GM10847 (cell line): ENCODE data around the gene COL23A1.

ENCODE experiments used
- POLR2A ChIP-seq: IDR thresholded peaks from 2 replicates; pipeline ENCODE4 v1.6.1; 2011; ENCODE audit not compliant: insufficient read length; ENCODE audit errors: extremely low read depth

Gene COL23A1

GRCh38 chr5:178267245-178267644, 322.9 kb downstream of the COL23A1 start:
- TF ChIP-seq POLR2A: no peak

- no peak for TF ChIP-seq POLR2A
Measured at GRCh38 chr5:178266581-178266980, 323.6 kb downstream of the COL23A1 start.

GRCh38 chr5:178265746-178266145, 324.4 kb downstream of the COL23A1 start:
- TF ChIP-seq POLR2A: no peak

DNA sequence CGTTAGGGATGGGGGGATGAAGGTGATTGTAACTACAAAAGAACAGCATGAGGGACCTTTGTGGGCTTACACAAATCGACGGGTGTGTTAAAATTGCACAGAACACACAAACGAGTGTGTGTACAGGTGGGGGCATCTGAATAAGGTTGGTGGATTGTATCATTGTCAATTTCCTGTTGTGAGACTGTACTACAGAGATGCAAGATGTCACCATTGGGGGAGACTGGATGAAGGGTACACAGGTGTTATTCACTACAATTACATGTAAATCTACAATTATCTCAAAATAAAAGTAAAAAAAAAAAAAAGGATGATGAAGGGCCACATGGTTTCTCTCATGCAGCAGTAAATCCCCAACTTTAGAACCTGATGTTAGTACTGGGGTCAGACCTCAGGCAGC, 326.1 kb downstream of the COL23A1 start:
- no peak for TF ChIP-seq POLR2A

DNA sequence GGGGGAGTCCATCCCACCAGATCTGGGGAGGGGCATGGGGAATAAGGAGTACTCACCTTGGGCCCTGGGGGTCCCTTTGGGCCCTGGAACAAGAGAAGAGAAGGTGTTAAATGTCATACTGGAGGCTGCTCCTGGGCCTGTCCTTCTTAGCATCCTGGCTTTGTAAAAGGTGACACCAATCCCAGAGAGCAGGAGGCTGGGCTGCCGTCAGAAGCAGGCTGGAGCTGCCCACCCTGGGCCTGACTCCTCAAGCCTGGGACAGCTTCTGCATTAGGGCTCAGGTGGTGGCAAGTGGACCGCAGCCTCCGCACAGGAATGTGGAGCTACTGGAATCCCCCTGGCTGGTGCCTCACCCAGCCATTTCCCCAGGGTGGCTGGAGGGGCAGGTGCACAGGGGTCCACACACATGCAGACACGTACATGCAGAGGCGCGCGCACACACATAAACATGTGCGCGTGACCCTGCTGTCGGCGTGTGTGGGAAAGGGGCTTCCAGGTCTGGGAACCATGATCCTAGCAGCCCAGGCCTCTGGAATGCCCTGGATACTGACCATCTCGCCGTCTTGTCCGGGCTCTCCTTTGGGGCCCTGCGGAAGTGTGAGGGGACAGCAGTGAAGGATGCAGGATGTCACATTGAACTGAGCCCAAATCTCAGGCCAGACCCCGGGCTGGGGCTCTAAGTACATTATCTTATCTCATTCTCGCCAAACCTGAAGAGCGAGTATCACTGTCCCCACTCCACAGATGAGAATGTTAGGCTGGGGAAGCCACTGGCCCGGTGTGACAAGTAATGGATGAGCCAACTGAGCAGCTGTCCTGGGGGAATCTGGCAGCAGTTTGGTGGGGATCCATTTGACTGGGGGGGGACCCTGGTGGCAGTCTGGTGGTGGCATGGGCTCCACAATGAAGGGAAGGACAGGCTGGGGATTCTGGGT, 328.3 kb downstream of the COL23A1 start:
- TF ChIP-seq POLR2A: no peak

DNA sequence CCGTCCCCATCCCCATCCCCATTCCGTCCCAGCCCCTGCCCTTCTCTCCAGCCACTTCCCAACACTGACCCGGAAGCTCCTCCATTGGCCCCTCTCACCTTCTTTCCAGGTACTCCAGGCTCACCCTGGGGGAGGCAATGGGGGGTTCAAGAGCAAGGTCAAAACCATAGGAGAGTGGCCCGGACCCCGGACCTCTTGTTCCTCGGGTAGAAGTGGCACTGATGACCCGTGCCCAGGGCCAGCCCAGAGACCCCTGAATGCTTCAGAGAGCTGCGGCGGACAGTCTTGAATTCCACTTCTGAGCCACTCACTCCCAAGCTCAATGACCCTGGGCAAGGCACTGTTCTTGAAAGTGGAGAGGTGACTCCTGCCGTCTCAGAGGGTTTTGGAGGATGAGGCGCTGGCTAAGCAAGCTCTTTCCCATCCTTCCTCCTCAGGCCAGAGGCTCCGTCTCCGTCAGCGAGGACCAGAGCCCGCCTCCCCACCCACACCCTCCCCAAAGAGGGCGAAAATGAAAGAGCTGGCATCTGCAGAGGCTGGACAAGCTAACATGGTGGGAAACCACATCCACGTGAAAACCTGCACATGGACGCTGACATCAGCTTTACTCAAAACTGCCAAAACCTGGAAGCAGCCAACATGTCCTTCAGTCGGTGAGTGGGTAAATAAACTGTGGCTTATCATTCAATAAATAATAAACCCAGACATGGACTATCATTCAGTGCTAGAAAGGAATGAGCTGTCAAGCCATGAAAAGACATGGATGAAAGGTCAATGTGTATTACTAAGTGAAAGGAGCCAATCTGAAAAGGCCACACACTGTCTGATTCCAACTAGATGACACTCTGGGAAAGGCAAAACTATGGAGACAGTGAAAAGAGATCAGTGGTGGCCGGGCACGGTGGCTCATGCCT, 330.3 kb downstream of the COL23A1 start:
- TF ChIP-seq POLR2A: no peak

DNA sequence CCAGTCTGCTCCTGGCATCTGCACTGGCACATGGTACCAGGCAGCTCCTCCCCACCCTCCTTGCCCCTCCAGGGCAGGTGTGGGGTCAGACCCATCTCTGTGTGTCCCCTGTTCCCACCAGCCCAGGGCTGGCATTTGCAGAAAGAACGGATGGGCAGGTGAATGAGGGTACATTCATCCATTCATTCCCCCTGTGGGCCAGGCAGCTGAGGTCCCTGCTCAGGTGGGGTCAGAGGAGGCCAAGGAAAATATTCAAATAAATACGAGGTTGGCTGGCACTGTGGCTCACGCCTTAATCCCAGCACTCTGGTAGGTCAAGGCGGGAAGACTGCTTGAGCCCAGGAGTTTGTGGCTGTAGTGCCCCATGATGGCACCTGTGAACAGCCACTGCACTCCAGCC, 332.5 kb downstream of the COL23A1 start:
- no peak for TF ChIP-seq POLR2A

DNA sequence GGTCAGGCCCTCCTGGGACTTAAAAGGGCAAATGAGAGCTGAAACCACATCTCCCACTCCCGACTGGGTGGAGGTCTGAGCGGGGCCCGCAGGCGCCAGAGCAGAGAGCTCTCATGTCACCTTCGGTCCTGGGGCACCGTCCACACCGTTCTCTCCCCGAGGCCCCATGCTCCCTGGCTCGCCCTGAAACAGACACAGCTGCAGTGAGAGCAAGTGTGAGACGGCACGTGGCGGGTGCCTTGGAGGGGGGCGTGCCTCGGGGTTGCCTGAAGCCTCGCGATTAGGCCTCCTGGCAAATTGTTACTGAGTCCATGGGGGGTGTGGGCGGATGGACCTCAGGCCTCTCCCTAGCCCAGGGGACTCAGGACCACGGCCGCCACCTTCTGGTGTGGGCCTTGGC, 333.4 kb downstream of the COL23A1 start:
- TF ChIP-seq POLR2A: no peak

DNA sequence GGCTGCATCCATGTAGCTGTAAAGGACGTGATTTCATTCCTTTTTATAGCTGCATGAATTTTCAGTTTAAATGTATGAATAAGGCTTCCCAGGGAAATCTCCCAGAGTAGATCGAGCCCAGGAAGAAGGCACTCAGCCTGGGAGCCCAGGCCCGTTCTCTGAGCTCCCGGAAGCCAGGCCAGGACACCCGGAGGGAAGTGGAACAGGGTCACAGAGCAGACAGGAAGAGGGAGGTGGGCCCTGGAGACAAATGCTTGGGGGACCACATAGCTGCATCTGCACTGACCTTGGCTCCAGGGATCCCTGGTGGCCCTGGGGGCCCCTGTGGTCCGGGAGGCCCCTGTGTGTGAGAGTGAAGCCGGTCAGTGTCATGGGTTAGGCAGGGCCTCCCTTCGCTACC, 337.9 kb downstream of the COL23A1 start:
- no peak for TF ChIP-seq POLR2A

DNA sequence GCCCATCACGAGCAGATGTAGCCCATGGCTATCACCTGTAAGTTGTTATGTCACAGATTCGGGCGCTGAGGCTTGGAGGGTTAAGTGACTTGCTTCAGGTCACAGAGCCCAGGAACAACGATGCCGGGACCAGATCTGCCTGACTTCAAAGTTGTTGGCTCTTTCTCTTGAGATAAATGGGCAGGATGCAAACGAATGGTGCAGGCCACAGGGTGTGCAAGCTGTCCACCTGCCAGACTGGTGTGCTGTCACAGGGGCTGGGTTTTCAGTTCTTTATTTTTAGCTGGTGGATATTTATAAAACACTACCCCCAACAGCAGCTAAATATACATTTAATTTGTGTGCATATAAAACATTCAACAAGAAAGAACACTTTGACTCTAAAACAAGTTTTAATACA, 339.9 kb downstream of the COL23A1 start:
- no peak for TF ChIP-seq POLR2A

DNA sequence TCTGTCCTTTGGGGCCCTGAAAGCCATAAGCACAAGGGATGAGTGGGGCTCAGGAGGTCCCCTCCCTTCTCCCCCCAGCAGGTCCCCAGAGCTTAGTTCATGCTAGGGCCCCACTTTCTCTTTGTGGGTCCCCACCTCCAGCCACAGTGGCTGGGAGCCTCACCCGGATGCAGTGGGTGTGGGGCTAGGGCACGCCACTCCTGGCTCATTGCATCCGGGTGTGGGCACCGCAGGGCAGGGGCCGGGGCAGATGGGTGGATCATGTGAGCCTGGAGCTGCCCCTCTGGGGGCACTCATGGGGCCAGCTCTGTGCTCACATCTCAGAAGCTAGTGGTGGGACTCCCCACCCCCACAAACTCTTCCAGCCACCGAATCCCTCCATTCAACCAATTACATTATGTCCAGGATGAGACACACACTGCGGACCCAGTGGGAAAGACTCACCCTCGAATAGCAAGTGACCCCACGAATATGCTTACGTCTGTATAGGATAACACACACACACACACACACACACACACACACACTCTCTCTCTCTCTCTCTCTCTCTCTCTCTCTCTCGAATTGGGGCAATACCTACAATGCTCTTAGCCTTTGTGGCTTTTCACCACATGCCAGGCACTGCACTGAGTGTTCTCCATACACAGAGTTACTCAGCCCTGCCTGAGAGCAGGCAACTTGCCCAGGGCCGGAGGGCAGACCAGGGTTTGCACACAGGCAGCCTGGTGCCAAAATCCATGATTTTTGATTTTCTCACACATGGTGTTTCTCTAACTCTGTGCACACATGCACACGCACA, 340.8 kb downstream of the COL23A1 start:
- no peak for TF ChIP-seq POLR2A

GRCh38 chr5:178248750-178249149, 341.4 kb downstream of the COL23A1 start:
- TF ChIP-seq POLR2A: no peak

DNA sequence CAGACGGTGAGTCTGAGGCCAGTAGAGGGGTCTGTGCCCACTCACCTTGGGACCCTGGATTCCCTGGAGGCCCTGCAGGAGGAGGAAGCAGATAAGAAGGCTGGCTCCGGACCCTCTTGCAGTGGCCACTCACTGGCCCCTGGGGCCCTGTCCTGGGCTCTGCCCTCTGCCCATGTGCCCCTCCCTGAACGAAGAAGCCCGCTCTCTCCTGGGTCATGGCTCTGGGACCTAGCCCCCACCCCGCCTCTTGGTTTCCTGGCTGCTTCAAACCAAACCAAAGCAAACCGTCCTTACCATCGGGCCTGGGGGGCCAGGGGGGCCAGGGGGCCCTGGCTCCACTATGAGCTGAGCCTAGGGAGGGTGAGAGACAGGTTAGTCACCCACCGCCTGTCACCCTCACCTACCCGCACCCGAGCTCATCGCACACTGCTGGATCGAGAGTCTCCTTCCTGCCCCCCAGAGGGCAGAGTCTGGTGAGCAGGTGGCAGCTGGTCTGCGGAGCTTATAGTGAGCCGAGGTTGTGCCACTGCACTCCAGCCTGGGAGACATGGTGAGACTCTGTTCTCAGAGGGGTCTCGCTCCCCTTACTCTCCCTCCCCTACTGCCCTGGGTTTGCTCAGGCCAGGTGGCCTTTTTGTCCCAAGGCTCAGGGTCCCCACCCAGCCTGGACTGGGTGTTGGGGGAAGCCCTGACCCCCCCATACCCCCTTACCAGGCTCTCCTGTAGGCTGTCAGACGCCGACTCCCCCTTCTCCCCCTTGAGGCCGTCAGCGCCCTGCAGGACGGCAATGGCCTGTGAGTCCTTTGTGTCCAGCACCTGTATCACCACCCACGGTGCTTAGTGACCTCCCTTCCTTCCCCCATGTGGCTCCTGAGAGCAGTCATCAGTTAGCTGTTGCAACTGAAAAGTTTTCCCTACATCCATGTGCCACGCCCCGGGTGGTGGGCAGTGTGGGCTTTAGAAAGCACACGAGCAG, 342.4 kb downstream of the COL23A1 start:
- TF ChIP-seq POLR2A: no peak
